ENCODE data around the gene C1QTNF2. TPM values are rescaled to one million over a fixed set of nuclear protein-coding genes. Genes with fewer than 3 reads are reported as not detected.

C1QTNF2 gene
- polyA plus RNA-seq, 1 donor from 2014 or later: 0.09 TPM

DNA sequence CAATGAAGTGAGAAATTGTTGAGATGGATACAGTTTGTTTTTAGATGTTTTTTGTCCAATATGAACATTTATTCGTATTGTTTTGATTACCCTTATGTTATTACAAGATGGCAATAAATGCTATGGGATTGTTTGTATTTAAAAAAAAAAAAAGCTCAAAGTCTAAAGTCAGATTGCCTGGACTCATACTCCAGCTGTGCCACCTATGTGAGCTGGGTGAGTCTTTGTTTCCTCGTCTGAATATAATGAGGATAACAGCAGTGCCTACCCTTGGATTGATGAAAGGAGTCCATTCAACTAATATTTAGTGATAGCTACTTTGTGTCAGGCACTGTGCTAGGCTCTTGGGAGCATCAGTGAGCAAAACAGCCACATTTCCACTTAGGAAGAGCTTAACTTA, 43.4 kb downstream of the C1QTNF2 start:
- H3K36me3 ChIP-seq (ENCODE audit: insufficient read depth, low read length): no peaks in the 10 kb centered on the region
- no peak overlapping the region for H3K4me3 ChIP-seq (ENCODE audit: low read length)
- H2AFZ ChIP-seq (ENCODE audit: low read depth, low read length): no peak overlapping the region
- TF ChIP-seq MXI1 (conservative IDR thresholded peaks at IDR 0.05; ENCODE audit: poor library complexity, severe bottlenecking) (no peak), EP300 (conservative IDR thresholded peaks at IDR 0.05; ENCODE audit: poor library complexity, severe bottlenecking) (no peak), EZH2 (IDR thresholded peaks at IDR 0.05; ENCODE audit: borderline replicate concordance, insufficient read depth, low read length, poor library complexity, severe bottlenecking) (no peak), SMC3 (conservative IDR thresholded peaks at IDR 0.05; ENCODE audit: poor library complexity) (no peak), TAF1 (IDR thresholded peaks at IDR 0.05; ENCODE audit: low read depth) (no peak)
- H3K9ac ChIP-seq (ENCODE audit: low read length): no peak overlapping the region
- no peak overlapping the region for H3K4me2 ChIP-seq (ENCODE audit: low read length)
- H3K27ac ChIP-seq (ENCODE audit: low read length): no peak overlapping the region
- H3K9me2 ChIP-seq (ENCODE audit: insufficient read depth, low read length): no peaks in the 10 kb centered on the region
- no peaks in the 10 kb centered on the region for H4K20me1 ChIP-seq (ENCODE audit: insufficient read depth)
- H3K9me3 ChIP-seq (ENCODE audit: low read length): no peaks in the 10 kb centered on the region
- no peaks in the 10 kb centered on the region for H3F3A ChIP-seq (ENCODE audit: insufficient read depth, low read length, poor library complexity, severe bottlenecking)
- H3K79me2 ChIP-seq (replicated peaks; ENCODE audit: insufficient read depth, low read length): no peaks in the 10 kb centered on the region
- no peaks in the 10 kb centered on the region for H3K27me3 ChIP-seq (ENCODE audit: insufficient read depth, low read depth, low read length)

- Histone ChIP-seq H3K27me3 (ENCODE audit: insufficient read depth, low read depth, low read length) (no peaks in the 10 kb centered on the region), H3K9me3 (ENCODE audit: low read length) (no peaks in the 10 kb centered on the region), H3F3A (ENCODE audit: insufficient read depth, low read length, poor library complexity, severe bottlenecking) (no peaks in the 10 kb centered on the region), H2AFZ (ENCODE audit: low read depth, low read length) (no peak overlapping the region), H3K4me3 (ENCODE audit: low read length) (no peak overlapping the region), H3K36me3 (ENCODE audit: insufficient read depth, low read length) (no peaks in the 10 kb centered on the region), H3K79me2 (replicated peaks; ENCODE audit: insufficient read depth, low read length) (no peaks in the 10 kb centered on the region), H3K27ac (ENCODE audit: low read length) (no peak overlapping the region), H3K9me2 (ENCODE audit: insufficient read depth, low read length) (no peaks in the 10 kb centered on the region), H3K4me2 (ENCODE audit: low read length) (no peak overlapping the region), H4K20me1 (ENCODE audit: insufficient read depth) (no peaks in the 10 kb centered on the region), H3K9ac (ENCODE audit: low read length) (no peak overlapping the region)
- no peak for TF ChIP-seq RAD21 (conservative IDR thresholded peaks at IDR 0.05)
- TF ChIP-seq EP300 (conservative IDR thresholded peaks at IDR 0.05; ENCODE audit: poor library complexity, severe bottlenecking): no peak
- TF ChIP-seq MXI1 (conservative IDR thresholded peaks at IDR 0.05; ENCODE audit: poor library complexity, severe bottlenecking): no peak
- no peak for TF ChIP-seq CTCF (IDR thresholded peaks at IDR 0.05; ENCODE audit: poor library complexity, severe bottlenecking)
- no peak for TF ChIP-seq SMC3 (conservative IDR thresholded peaks at IDR 0.05; ENCODE audit: poor library complexity)
- no peak for TF ChIP-seq TAF1 (IDR thresholded peaks at IDR 0.05; ENCODE audit: low read depth)
- TF ChIP-seq REST (IDR thresholded peaks at IDR 0.05; ENCODE audit: borderline replicate concordance): no peak
- no peak for TF ChIP-seq EZH2 (IDR thresholded peaks at IDR 0.05; ENCODE audit: borderline replicate concordance, insufficient read depth, low read length, poor library complexity, severe bottlenecking)
- no peak for TF ChIP-seq POLR2AphosphoS5 (IDR thresholded peaks at IDR 0.05)
These were observed 44.7 kb downstream of the C1QTNF2 start for GRCh38 chr5:160325716-160326115.

Measured in neural cell (in vitro differentiated cells).